ENCODE measurements around the gene CUBN.

DNA sequence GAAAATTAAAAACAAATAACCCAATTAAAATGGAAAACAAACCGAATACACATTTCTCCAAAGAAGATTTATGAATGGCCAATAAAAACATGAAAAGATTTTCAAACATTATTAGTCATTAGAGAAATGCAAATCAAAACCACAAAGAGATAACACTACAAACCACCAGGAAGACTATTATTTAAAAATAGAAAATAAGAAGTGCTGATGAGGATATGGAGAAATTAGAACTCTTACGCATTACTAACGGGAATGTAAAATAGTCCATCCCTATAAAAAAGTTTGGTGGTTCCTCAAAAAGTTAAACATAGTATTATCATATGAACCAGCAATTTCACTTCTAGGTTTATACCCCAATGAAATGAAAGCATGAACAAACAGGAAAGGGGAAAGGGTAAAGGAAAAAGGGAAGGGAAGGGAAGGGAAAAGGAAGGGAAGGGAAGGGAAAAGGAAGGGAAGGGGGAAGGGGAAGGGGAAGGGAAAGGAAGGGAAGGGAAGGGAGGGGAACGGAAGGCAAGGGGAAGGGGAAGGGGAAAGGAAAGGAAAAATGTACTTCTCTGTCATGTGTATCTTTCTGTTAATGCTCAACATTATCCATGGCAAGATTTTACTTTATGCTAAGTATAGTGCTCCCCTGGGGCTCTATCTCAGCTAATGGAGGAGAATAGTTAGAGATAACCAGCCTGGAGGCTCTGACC, 187.1 kb downstream of the CUBN start:
- TF ChIP-seq TEAD2 (tag; IDR thresholded peaks at IDR 0.05): no peak
- TF ChIP-seq, protein P1, sequence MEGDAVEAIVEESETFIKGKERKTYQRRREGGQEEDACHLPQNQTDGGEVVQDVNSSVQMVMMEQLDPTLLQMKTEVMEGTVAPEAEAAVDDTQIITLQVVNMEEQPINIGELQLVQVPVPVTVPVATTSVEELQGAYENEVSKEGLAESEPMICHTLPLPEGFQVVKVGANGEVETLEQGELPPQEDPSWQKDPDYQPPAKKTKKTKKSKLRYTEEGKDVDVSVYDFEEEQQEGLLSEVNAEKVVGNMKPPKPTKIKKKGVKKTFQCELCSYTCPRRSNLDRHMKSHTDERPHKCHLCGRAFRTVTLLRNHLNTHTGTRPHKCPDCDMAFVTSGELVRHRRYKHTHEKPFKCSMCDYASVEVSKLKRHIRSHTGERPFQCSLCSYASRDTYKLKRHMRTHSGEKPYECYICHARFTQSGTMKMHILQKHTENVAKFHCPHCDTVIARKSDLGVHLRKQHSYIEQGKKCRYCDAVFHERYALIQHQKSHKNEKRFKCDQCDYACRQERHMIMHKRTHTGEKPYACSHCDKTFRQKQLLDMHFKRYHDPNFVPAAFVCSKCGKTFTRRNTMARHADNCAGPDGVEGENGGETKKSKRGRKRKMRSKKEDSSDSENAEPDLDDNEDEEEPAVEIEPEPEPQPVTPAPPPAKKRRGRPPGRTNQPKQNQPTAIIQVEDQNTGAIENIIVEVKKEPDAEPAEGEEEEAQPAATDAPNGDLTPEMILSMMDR (IDR thresholded peaks at IDR 0.05 in 2 of 3, conservative IDR thresholded peaks at IDR 0.05 in 1 of 3; ENCODE audit: insufficient read depth in 2 of 3, low read depth in 1 of 3, low read length in 3 of 3): no peak

Measured in K562 (cell line).